ENCODE data around the gene HIGD1A.

GRCh38 chr3:42809202-42809601 lies 4.9 kb upstream of the HIGD1A start, which contains the start of gene ACKR2:
- TF ChIP-seq CTCF (IDR thresholded peaks at IDR 0.05; ENCODE audit: insufficient read depth, low read depth, low read length), result no peak
- no peak for TF ChIP-seq EZH2 (IDR thresholded peaks at IDR 0.05; ENCODE audit: insufficient read depth, low read length)
